ENCODE results near the gene MRPS18C.
"Not testable (repeated sequence)": the region's sequence is repeated elsewhere in the genome, so short reads cannot be mapped to it uniquely, and the experiment has no call there.

The MRPS18C gene

GRCh38 chr4:83455281-83456183 lies at the start of gene MRPS18C, which contains the start of gene HELQ:
Gene MRPS18C (plus strand): TSS chr4:83456058. CDS start chr4:83456078, 20 bp downstream.
Gene HELQ (minus strand): TSS chr4:83455823. CDS start chr4:83455693, 130 bp downstream.
- DNase-seq (ENCODE audit: low spot score), result peak; percentile 99

DNA sequence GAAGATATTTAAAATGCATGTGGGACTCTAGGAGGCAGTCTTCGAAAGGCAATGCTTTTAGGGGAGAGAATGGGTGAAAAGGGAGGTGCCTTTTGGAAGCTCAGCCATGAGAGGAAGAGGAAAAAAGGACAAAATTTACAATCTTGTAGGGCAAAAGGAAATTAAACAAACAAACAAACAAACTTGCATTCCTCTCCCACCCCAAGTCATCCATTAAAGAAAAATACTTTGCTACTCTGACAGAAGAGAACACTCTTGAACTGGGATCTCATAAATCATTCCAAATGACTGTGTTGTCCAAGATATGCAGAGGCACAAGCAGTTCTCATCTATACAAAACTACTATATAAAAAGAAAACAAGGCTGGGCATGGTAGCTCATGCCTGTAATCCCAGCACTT lies 47.0 kb upstream of the MRPS18C start:
- DNase-seq (ENCODE audit: low spot score), result no peak

GRCh38 chr4:83413676-83414075 lies 42.2 kb upstream of the MRPS18C start:
- DNase-seq (ENCODE audit: low spot score), result no peak

GRCh38 chr4:83417566-83417965 lies 38.3 kb upstream of the MRPS18C start:
- no peak for DNase-seq (ENCODE audit: low spot score)

DNA sequence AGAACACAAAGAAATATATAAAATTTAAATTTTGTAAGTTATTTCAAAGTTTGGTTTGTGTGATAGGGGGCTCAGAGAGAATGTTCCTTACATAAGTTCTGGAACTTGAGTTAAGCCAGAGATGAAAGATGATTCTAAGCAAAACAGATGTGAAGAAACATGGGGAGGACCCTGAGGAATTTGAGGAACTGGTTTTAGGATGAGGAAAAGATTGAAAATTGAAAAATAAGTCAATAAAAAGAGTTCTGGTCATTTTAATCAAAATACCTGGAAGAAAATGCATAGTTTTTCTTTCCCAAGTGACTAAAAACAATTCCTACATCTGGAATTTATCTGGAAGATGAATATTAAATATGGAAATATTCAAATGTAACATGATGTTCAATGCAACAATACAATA lies 37.6 kb upstream of the MRPS18C start:
- DNase-seq (ENCODE audit: low spot score), result no peak

- DNase-seq (ENCODE audit: low spot score), result no peak
Measured at GRCh38 chr4:83431200-83431599, 24.7 kb upstream of the MRPS18C start.

DNA sequence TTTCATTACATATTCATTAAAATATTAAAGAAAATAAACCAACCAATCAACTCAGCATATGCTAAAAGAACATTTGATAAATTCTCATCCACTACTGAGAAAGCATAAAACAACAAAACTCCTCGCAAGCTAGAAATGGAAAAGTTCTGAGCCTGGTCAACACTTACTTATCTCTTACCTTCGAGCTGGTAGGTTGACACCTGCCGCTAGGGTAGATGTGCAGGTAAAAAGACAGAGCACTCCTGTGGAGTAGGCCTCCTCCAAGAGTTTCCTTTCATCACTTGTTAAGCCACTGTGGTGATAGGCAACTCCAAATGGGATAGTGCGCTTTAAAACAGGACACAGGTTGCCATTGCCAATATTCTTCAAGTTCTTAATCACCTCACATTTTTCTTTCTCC lies 19.2 kb upstream of the MRPS18C start:
- DNase-seq (ENCODE audit: low spot score), result no peak

DNA sequence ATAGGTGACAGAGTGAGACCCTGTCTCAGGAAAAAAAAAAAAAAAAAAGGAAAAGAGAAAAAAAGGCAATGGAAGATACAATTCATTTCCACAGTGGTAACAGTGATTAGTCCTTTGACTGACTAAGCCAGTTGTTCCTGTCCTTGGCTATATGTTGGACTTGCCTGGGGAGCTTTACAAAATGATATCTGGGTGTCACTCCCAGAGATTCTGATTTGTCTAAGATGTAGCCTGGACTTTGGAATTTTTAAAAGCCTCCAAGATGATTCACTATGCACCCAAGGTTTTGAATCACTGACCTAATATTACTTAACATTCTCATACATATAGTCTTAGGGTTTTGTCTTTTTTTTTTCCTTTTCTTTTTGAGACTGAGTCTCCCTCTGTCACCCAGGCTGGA lies 17.1 kb upstream of the MRPS18C start:
- no peak for DNase-seq (ENCODE audit: low spot score)

DNA sequence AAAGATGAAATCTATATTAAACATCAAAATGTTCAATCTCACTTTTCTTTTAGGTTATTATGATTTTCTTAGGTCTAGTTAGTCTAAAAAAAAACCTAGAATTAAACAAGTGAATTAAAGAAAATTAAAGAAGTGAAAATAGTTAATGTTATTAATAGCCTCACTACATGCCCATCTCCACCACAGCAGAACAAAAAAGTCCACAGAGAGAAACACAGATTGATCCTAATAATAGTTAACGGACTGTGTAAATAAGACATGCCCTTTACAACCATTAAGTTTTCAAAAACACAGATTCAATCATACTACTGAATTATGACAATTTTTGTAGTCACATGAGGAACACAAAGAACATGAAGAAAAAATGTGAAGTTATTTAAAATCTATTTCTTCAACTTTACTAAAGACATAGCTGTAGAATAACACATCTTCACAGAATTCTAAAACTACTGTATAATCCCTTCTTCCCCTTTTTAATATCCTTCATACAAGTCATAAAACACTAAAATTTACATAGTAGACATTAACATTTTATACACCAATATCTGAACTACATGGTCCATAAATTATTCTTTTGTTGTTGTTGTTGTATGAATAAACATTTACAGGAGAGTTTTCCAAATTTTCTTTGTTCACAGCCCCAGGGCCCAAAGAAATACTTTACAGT lies 15.6 kb upstream of the MRPS18C start:
- DNase-seq (ENCODE audit: low spot score), result no peak

GRCh38 chr4:83440899-83441298 lies 15.0 kb upstream of the MRPS18C start:
- no peak for DNase-seq (ENCODE audit: low spot score)

GRCh38 chr4:83449009-83449408 lies 6.8 kb upstream of the MRPS18C start:
- DNase-seq (ENCODE audit: low spot score), result peak; percentile 61

- no peak for DNase-seq (ENCODE audit: low spot score)
Measured at GRCh38 chr4:83454686-83455085, 1.2 kb upstream of the MRPS18C start.

GRCh38 chr4:83456184-83456501 lies 285 bp downstream of the MRPS18C start:
- no peak for DNase-seq (ENCODE audit: low spot score)

DNA sequence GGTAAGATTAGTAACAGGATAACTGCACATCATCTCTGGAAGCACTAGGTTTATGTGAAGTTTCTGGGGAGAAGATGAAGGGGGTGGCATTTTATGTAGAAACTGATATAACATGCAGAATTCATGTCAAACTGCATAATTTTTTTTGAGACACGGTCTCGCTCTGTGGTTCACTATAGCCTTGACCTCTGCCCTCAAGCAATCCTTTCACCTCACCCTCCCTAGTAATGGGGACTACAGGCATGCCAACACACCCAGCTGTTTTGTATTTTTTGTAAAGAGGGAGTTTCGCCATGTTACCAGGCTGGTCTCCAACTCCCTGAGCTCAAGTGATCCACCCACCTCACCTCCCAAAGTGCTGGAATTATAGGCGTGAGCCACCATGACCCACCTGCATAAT lies 17.6 kb downstream of the MRPS18C start:
- no peak for DNase-seq (ENCODE audit: low spot score)

DNA sequence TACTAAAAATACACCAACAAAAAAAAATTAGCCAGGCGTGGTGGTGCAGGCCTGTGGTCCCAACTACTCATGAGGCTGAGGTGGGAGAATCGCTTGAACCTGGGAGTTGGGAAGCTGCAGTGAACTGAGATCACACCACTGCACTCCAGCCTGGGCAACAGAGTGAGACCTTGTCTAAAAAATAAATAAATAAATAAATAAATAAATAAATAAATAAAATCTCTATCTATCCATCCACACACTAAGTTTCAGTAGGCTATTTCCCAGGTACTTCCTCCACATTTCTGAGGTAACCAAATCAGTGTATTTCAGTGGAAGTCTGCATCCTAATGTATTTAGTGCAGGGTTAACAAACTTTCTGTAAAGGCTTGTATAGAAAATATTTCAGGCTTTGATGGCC lies 18.1 kb downstream of the MRPS18C start:
- DNase-seq (ENCODE audit: low spot score), result no peak

DNA sequence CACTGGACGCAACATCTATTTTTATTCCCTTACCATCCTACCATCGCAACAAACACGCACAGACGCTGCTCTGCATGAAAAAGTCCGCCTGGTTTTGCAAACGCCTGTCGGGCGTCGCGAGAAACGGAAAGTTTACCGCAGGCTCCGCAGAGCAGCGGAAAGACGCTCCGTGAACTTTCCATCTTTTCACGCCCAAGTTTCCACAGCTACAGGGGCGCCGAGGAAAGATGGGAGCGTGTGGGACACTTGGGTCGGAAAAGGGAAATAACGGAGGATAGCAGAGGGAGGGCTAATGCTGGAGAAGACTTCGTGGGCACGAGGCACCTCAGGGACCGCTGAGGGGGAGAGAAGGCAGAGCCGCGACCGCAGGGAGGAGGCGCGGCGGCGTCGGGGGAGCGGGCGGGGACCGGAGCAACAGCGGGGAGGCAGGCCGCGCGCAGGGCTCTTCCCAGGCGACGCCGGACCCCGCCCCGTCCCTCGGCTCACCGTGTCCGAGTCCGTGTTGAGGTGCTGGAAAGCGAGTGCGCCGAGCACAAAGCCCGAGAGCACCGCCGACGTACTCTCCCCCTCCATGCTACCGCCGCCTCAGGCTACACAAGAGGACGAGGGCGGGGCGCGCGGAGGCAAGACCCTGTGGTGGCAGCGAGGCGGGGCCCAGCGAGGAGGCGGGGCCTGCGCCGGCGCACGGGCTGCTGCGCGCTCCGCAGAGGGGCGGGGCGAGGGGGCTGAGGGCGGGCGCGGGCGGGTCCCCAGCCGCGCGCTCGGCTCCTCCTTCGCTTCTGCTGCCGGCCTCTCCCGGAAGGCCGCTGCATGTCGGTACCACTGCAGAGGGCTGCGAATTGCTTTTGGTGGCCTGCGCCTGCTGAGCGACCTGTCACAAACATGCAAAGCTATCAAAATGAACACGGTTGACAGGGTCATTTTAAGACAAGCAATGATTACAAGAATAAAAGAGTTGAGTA lies 28.9 kb downstream of the MRPS18C start, which contains the start of gene ABRAXAS1:
Gene ABRAXAS1, minus strand, starts transcription at position 601 of the 962 bp plus-strand sequence. Its CDS starts 28 bp downstream, at position 573.
- peak; percentile 98 for DNase-seq (ENCODE audit: low spot score)

DNA sequence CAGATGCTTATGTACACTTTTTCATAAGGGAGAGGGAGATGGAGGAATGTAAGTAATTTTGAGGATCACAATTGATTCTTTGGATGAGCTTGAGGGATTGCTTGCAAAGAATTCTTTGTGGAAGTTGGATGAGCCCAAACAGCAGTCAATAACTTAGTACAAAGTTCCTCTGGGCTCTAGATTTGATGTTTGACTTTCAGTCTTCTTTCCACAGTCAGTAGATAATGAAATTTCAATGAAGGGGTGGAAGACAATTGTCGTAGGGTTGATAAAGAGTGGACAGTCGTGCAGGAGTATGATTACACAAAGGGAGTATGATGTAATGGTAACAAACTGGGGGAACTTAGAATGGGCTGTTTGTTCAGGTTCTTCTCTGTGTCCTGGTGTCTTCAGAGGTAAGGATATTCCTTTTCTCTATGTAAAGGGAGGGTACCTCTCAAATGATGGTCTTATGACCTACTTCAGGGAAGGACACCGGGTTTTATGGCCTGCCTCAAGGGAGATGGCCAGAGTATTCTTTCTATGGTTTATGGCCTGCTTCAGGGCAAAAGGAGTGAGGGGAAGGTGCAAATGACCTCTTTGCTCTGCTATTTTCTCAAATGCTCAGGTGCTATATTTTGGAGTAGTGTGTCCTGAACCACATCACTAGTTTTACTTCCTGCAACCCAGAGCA lies 30.7 kb downstream of the MRPS18C start:
- no peak for DNase-seq (ENCODE audit: low spot score)

DNA sequence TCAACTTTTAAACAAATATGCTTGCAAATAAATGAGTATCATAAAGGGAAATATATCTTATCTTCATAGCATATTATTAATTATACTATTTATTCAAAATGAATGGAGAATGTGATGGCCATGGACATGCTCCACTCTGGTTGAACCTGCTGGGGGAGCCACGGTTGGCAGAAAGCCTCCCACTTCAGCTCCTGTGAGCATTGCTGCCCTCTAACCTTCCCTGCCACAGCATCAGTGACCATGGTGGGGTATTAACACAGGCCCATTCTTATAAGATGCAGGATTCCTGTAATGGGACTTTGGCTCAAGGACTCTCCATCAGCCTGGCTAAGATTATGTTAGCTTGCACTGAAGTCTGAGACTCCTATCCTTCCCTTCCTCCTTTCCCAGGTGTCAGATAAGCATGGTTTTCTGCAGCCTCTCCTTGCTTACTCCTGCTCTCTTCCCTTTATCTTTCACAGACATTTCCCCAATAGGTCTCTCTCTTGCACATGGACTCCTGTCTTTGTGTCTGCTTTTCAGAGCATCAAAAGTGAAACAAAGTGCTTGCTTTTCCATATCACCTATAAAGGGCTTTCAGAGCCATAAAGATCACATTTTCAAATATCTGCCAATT lies 34.0 kb downstream of the MRPS18C start:
- DNase-seq (ENCODE audit: low spot score), result no peak

DNA sequence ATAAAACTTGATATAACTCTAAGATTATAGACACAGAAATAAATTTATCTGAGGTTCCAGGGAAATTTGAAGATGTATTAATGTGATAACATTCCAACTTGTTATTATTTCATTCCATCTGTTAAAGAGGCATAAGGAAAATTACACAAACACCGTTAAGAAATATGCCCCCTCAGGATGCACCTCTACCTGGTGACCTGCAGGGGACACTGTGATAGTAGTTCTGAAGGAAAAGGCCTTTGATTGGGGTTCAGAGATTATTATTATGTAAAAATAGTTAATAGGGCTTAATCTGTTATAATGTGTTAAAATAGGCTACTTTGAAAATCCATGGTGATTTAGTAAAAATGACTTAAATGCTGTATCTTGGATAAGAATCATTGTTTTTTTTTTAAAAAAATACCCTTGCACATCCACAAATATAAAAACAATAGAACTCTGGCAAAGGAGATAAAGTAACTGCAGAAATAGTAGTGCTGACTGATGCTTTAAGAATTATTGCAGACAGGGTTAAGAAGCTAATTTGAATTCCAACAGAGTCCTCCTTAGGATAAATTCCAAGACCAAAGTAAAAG lies 35.1 kb downstream of the MRPS18C start:
- no peak for DNase-seq (ENCODE audit: low spot score)

DNA sequence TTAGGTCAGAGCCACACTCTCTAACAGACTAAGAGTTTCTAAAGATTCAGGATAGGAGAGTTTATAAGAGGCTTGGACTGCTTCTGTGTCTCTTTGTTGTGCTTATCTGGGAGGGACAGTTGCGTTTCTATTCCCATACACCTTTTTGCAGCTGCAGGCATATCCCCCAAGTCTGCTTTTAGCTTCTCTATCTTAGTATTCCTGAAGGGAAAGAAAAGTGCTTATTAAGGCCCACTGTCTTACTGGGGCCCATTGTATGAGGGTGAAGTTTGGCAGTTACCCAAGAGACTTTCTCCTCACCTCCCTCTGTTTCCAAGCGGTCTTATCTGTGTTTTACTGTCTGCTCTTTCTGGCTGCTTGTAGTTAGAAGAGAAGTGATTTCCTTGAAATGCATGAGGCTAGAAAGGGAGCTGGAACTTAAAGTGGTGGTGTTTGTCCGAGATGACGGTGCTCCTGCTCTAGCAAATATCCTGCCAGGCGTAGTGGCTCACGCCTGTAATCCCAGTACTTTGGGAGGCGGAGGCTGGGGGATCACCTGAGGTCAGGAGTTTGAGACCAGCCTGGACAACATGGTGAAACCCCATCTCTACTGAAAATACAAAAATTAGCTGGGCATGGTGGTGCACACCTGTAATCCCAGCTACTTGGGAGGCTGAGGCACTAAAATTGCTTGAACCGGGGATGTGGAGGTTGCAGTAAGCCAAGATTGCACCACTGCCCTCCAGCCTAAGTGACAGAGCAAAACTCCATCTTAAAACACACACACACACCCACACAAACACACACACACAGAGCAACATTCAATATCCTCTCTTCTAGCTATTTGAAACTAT lies 40.4 kb downstream of the MRPS18C start:
- not testable (repeated sequence) for DNase-seq (ENCODE audit: low spot score)

Measured in Ammon's horn (tissue), 1 donor.